GM20000 (cell line): ENCODE results near the gene SURF2.
"Not testable (repeated sequence)": the region's sequence is repeated elsewhere in the genome, so short reads cannot be mapped to it uniquely, and the experiment has no call there.

Experiments
- DNase-seq: peaks from one replicate; pipeline ENCODE4 v3.0.0; 2012; ENCODE audit warnings: low spot score
- CTCF ChIP-seq: IDR thresholded peaks from 2 replicates; pipeline ENCODE4 v1.5.1; 2012; ENCODE audit warnings: mild to moderate bottlenecking, control low read depth; ENCODE audit errors: extremely low read depth, missing control alignments

The SURF2 gene

GRCh38 chr9:133332381-133332730 is 24.0 kb upstream of the SURF2 start:
- no peak for TF ChIP-seq CTCF
- no peak for DNase-seq

GRCh38 chr9:133333011-133333410 is 23.3 kb upstream of the SURF2 start:
- no peak for DNase-seq
- no peak for TF ChIP-seq CTCF

GRCh38 chr9:133333566-133333965 is 22.8 kb upstream of the SURF2 start:
- DNase-seq = no peak

GRCh38 chr9:133334161-133334560 is 22.2 kb upstream of the SURF2 start:
- DNase-seq = no peak
- TF ChIP-seq CTCF = no peak

More at GRCh38 chr9:133333566-133333965, 22.8 kb upstream of the SURF2 start:
- no peak for TF ChIP-seq CTCF

GRCh38 chr9:133334888-133335287 is 21.5 kb upstream of the SURF2 start:
- DNase-seq = not testable (repeated sequence)

GRCh38 chr9:133335924-133336811 is 20.2 kb upstream of the SURF2 start, which contains the start of gene SURF6:
TSS of gene SURF6 (minus strand) at chr9:133336188. CDS start at chr9:133336132, 56 bp downstream.
- no peak for TF ChIP-seq CTCF
- peak; percentile 94 for DNase-seq

- no peak for TF ChIP-seq CTCF
- DNase-seq = no peak
These were observed 16.7 kb upstream of the SURF2 start for GRCh38 chr9:133339641-133340040.

- DNase-seq = no peak
- no peak for TF ChIP-seq CTCF
These were observed 16.1 kb upstream of the SURF2 start for GRCh38 chr9:133340256-133340655.
